Neutrophil (primary cell): ENCODE data around the gene TAF6.

Experiments used
- H3K27ac ChIP-seq: fragments of 200-600 bp; sonication (generic); 2 replicates; pipeline ENCODE4 v1.5.1; 2016; ENCODE audit warnings: mild to moderate bottlenecking, moderate library complexity
- H3K27me3 ChIP-seq: fragments of 200-600 bp; sonication (generic); 2 replicates; pipeline ENCODE4 v1.6.0; 2016; ENCODE audit warnings: mild to moderate bottlenecking
- H3K36me3 ChIP-seq: fragments of 200-600 bp; sonication (generic); 2 replicates; pipeline ENCODE4 v1.5.1; 2017
- H3K4me1 ChIP-seq, 2 experiments: fragments of 200-600 bp in 1 of 2; sonication (generic) in 1 of 2; 1 replicate in 1 of 2; 2 replicates in 1 of 2; pipeline versions ENCODE4 v1.5.1 to v1.6.1; 2013 to 2016; ENCODE audit warnings: low read depth in 1 of 2, low read length in 1 of 2, mild to moderate bottlenecking in 1 of 2, moderate library complexity in 1 of 2; ENCODE audit not compliant: control insufficient read depth in 1 of 2, insufficient read depth in 1 of 2
- H3K4me3 ChIP-seq, 2 experiments: fragments of 200-600 bp in 1 of 2; sonication (generic) in 1 of 2; 1 replicate in 1 of 2; 2 replicates in 1 of 2; pipeline ENCODE4 v1.5.1; 2013 to 2016; ENCODE audit warnings: low read depth in 1 of 2, low read length in 1 of 2, mild to moderate bottlenecking in 1 of 2, moderate library complexity in 1 of 2
- H3K9me3 ChIP-seq: fragments of 200-600 bp; sonication (generic); 2 replicates; pipeline ENCODE4 v1.5.1; 2016
- CTCF ChIP-seq: fragments of 200-600 bp; sonication (generic); IDR thresholded peaks from 2 replicates; pipeline ENCODE4 v1.5.1; 2016; ENCODE audit warnings: antibody characterized with exemption

The TAF6 gene

GRCh38 chr7:100157069-100157333 is 37.8 kb upstream of the TAF6 start:
- Histone ChIP-seq H3K36me3 (peaks cover 54% of the 10 kb centered on the region), H3K27ac (peak overlapping the region; percentile 86), H3K4me1 (peaks cover 67 to 71% of the 10 kb centered on the region in 2 experiments), H3K27me3 (no peaks in the 10 kb centered on the region), H3K4me3 (peak overlapping the region; percentile 91 to 99), H3K9me3 (no peaks in the 10 kb centered on the region)
- no peak for TF ChIP-seq CTCF

GRCh38 chr7:100156331-100157068 is 37.3 kb upstream of the TAF6 start:
- Histone ChIP-seq H3K36me3 (peaks cover 59% of the 10 kb centered on the region), H3K27me3 (no peaks in the 10 kb centered on the region), H3K9me3 (no peaks in the 10 kb centered on the region), H3K27ac (peak overlapping the region; percentile 86), H3K4me1 (peaks cover 72 to 76% of the 10 kb centered on the region in 2 experiments), H3K4me3 (peak overlapping the region; percentile 91 to 99)
- no peak for TF ChIP-seq CTCF

GRCh38 chr7:100155553-100156317 is 36.6 kb upstream of the TAF6 start:
- Histone ChIP-seq H3K4me1 (peaks cover 80 to 83% of the 10 kb centered on the region in 2 experiments), H3K36me3 (peaks cover 63% of the 10 kb centered on the region), H3K9me3 (no peaks in the 10 kb centered on the region), H3K27me3 (no peaks in the 10 kb centered on the region), H3K4me3 (peak overlapping the region in 1 of 2 experiments; percentile 99), H3K27ac (peak overlapping the region; percentile 86)
- TF ChIP-seq CTCF: no peak

GRCh38 chr7:100154651-100155491 is 35.7 kb upstream of the TAF6 start:
- no peak for TF ChIP-seq CTCF
- H3K9me3 ChIP-seq: no peaks in the 10 kb centered on the region
- no peaks in the 10 kb centered on the region for H3K27me3 ChIP-seq
- peak overlapping the region; percentile 86 for H3K27ac ChIP-seq
- peaks cover 68% of the 10 kb centered on the region for H3K36me3 ChIP-seq
- H3K4me1 ChIP-seq: peaks cover 88 to 92% of the 10 kb centered on the region in 2 experiments
- H3K4me3 ChIP-seq: peak overlapping the region in 1 of 2 experiments; percentile 99

GRCh38 chr7:100153708-100154535 is 34.8 kb upstream of the TAF6 start:
- no peak for TF ChIP-seq CTCF
- H3K27me3 ChIP-seq: no peaks in the 10 kb centered on the region
- peak overlapping the region; percentile 86 for H3K27ac ChIP-seq
- H3K4me1 ChIP-seq: peaks cover 89 to 91% of the 10 kb centered on the region in 2 experiments
- no peaks in the 10 kb centered on the region for H3K9me3 ChIP-seq
- H3K4me3 ChIP-seq: peak overlapping the region; percentile 50 to 99
- H3K36me3 ChIP-seq: peaks cover 68% of the 10 kb centered on the region
